Measurements from ENCODE around the gene LGR4.
"Not testable (repeated sequence)": the region's sequence is repeated elsewhere in the genome, so short reads cannot be mapped to it uniquely, and the experiment has no call there.

The LGR4 gene

GRCh38 chr11:27322196-27322595, 150.4 kb downstream of the LGR4 start:
- not testable (repeated sequence) for H3K36me3 ChIP-seq (ENCODE audit: control insufficient read depth, insufficient read depth, low read length); H3K9ac ChIP-seq (ENCODE audit: low read length); H3K27me3 ChIP-seq (ENCODE audit: control insufficient read depth, insufficient read depth, low read length); H3K27ac ChIP-seq (ENCODE audit: low read depth, low read length); H3K4me3 ChIP-seq (ENCODE audit: low read length); H3K4me1 ChIP-seq (ENCODE audit: control insufficient read depth, insufficient read depth, low read length)

GRCh38 chr11:27321340-27321739, 151.2 kb downstream of the LGR4 start:
- not testable (repeated sequence) for H3K36me3 ChIP-seq (ENCODE audit: control insufficient read depth, insufficient read depth, low read length); H3K27me3 ChIP-seq (ENCODE audit: control insufficient read depth, insufficient read depth, low read length); H3K4me3 ChIP-seq (ENCODE audit: low read length); H3K9ac ChIP-seq (ENCODE audit: low read length); H3K27ac ChIP-seq (ENCODE audit: low read depth, low read length); H3K4me1 ChIP-seq (ENCODE audit: control insufficient read depth, insufficient read depth, low read length)

- no peak overlapping the region for H3K9ac ChIP-seq (ENCODE audit: low read length)
- H3K36me3 ChIP-seq (ENCODE audit: control insufficient read depth, insufficient read depth, low read length), result no peaks in the 10 kb centered on the region
- H3K4me1 ChIP-seq (ENCODE audit: control insufficient read depth, insufficient read depth, low read length), result no peaks in the 10 kb centered on the region
- H3K27me3 ChIP-seq (ENCODE audit: control insufficient read depth, insufficient read depth, low read length), result no peaks in the 10 kb centered on the region
- H3K27ac ChIP-seq (ENCODE audit: low read depth, low read length), result no peak overlapping the region
- H3K4me3 ChIP-seq (ENCODE audit: low read length), result no peak overlapping the region
Observed at GRCh38 chr11:27319072-27319471, 153.5 kb downstream of the LGR4 start.

- no peaks in the 10 kb centered on the region for H3K27me3 ChIP-seq (ENCODE audit: control insufficient read depth, insufficient read depth, low read length)
- H3K4me3 ChIP-seq (ENCODE audit: low read length), result no peak overlapping the region
- no peak overlapping the region for H3K27ac ChIP-seq (ENCODE audit: low read depth, low read length)
- no peaks in the 10 kb centered on the region for H3K4me1 ChIP-seq (ENCODE audit: control insufficient read depth, insufficient read depth, low read length)
- no peaks in the 10 kb centered on the region for H3K36me3 ChIP-seq (ENCODE audit: control insufficient read depth, insufficient read depth, low read length)
- no peak overlapping the region for H3K9ac ChIP-seq (ENCODE audit: low read length)
Observed at GRCh38 chr11:27317751-27318150, 154.8 kb downstream of the LGR4 start.

All from rectal smooth muscle tissue (tissue), 1 donor.